ENCODE measurements around the gene METTL16.
A peak's percentile ranks its signal among the peaks of the same experiment; 100 is the strongest.
"Not testable (repeated sequence)": the region's sequence is repeated elsewhere in the genome, so short reads cannot be mapped to it uniquely, and the experiment has no call there.

The METTL16 gene

GRCh38 chr17:2502871-2503580 is 8.7 kb downstream of the METTL16 start:
- no peak for DNase-seq (ENCODE audit: low read depth)

DNA sequence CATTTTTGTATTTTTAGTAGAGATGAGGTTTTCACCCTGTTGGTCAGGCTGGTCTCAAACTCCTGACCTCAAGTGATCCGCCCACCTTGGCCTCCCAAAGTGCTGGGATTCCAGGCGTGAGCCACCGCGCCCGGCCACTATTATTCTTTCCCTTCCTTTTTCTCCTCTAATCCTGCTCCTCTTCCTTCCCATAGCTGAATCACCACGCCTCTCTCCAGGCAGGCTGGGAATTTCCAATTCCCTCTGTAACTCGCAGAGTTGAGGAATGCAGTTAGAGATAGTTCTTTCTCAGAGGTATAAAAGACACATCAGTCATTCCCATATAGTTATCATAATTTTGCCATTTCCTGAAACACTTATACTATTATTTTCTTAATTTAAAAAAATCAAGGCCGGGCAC is 11.2 kb downstream of the METTL16 start:
- peak; percentile 18 for DNase-seq (ENCODE audit: low read depth)

- DNase-seq (ENCODE audit: low read depth), result not testable (repeated sequence)
Observed at GRCh38 chr17:2489286-2489685, 22.4 kb downstream of the METTL16 start.

DNA sequence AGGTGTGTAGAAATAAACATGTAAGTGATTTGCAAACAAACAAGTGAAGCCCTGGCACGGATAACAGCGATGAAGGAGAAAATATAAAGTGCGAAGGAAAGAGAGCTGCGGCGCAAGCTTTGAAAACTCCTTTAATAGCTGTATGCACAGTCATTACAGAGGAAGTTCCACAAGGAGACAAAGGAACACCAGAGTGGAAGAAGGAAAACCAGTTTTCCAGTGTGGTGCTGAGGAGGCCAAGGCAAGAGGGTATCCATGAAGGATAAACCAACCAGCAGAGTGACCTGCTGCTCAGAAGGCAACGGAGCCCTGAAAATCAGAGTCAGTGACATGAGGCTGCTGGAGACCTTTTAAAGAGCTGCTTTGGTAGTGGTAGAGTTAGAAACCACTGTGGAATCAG is 24.4 kb downstream of the METTL16 start:
- DNase-seq (ENCODE audit: low read depth), result no peak

- not testable (repeated sequence) for DNase-seq (ENCODE audit: low read depth)
Observed at GRCh38 chr17:2486709-2487108, 25.0 kb downstream of the METTL16 start.

DNA sequence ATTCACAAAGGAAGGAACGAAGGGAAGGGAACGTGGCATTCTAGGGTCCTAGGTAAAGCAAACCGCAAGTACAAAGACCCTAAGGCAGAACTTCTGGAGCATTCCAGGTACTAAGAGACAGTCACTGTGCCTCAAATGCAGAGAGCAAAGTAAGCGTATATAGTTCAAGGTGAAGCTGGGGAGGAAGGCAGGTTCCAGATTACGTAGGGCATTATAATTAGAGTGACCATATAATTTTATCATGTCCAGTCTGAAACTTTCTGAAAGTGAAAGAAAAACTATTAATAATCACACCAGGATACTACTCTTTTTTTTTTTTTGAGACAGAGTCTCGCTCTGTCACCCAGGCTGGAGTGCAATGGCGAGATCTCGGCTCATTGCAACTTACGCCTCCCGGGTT is 25.7 kb downstream of the METTL16 start:
- DNase-seq (ENCODE audit: low read depth), result no peak

DNA sequence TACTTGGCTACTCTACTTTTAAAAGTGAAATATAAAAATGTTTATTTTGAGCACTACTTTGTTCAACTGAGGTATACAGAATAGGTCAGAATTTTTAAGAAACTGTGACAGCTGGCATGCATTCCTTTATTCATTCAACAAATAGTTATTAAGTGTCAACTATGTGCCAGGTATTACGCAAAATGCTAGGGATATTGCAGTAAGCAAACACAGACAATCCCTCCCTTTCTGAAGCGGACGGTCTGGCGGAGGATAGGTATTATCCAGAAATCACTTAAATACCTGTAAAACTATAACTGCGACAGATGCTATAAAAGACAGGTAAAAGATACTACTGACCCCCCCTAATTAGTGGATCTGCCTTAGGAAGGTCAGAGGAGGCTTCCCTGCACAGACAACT is 26.1 kb downstream of the METTL16 start:
- peak; percentile 61 for DNase-seq (ENCODE audit: low read depth)

- no peak for DNase-seq (ENCODE audit: low read depth)
Observed at GRCh38 chr17:2484876-2485275, 26.8 kb downstream of the METTL16 start.

GRCh38 chr17:2483084-2483483 is 28.6 kb downstream of the METTL16 start:
- DNase-seq (ENCODE audit: low read depth), result no peak

DNA sequence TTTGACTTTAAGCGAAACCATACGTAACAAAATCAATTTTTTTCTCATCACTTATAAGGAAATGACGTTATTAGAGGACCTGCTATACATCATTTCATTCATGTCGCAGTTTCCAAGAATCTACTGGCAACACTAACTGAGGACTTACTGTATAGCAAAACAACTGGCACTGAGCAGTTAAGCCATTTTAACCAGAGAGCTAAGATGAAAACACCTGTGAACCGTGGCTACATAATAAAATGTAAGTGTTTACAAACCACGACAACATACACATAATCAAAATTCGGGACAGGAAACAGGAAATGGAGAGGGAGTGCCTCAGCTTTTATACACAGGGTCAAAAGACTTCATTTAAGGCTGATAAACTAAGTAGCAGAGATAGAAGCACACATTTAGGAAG is 29.5 kb downstream of the METTL16 start:
- DNase-seq (ENCODE audit: low read depth), result no peak

DNA sequence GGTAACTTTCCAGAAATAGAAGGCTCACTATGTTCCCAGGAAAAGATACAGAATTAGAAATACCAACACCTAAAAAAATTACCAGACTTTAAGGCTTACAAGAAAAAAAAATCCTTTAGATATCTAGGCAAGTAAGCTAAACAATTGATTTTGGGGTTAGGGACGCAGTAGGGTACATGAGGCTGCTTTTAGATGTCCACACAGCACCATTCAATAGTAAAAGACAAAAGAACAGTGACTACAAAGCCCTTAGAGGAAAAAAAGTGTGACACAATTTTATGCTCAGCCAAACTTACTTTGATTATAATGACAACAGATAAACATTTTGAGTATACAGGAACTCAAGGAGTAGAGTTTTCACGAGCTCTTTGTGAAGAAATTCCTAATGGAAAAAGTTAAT is 29.9 kb downstream of the METTL16 start:
- DNase-seq (ENCODE audit: low read depth), result no peak

- no peak for DNase-seq (ENCODE audit: low read depth)
Observed at GRCh38 chr17:2478458-2478857, 33.2 kb downstream of the METTL16 start.

GRCh38 chr17:2475056-2475455 is 36.6 kb downstream of the METTL16 start:
- DNase-seq (ENCODE audit: low read depth), result no peak

DNA sequence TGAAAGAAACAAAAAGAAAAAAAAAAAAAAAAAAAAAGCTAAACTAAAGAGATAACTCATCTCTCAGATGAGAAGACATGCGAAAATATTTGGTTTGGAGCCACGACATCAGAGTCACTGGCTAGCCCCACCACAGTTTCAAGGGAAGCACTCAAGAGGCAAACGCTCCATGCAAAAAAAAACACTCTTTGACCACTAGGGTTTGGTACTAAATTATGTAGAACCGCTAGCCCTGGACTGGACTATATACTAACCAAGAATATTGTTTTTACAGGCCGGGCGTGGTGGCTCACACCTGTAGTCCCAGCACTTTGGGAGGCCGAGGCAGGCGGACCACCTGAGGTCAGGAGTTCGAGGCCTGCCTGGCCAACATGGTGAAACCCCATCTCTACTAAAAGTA is 37.3 kb downstream of the METTL16 start:
- no peak for DNase-seq (ENCODE audit: low read depth)

- DNase-seq (ENCODE audit: low read depth), result peak; percentile 29
Observed at GRCh38 chr17:2468270-2468669, 43.4 kb downstream of the METTL16 start.

DNA sequence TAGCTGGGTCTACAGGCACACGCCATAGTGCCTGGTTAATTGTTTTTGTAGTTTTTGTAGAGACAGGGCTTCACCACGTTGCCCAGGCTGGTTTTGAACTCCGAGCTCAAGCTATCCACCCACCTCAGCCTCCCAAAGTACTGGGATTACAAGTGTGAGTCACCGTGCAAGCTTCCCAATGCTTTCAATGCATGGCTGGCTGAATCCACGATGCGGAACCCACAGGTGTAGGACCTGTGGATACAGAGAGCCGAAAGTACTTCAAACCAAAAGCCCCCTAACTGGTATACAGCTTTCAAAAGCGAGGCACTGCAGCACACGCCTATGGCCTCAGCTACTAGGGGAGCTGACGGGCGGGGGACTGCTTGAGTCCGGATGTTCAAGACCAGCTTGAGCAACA is 44.8 kb downstream of the METTL16 start:
- DNase-seq (ENCODE audit: low read depth), result no peak

DNA sequence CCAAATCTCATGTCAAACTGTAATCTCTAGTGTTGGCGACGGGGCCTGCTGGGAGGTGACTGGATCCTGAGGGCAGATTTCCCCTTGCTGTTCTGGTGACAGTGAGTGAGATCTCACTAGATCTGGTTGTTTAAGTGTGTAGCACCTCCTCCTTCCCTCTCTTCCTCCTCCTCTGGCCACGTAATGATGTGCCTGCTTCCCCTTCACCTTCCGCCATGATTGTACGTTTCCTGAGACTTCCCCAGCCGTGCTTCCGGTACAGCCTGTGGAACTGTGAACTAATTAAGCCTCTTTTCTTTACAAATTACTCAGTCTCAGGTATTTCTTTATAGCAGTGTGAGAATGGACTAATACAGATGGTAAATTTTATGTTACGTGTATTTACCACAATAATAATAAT is 49.2 kb downstream of the METTL16 start:
- no peak for DNase-seq (ENCODE audit: low read depth)

GRCh38 chr17:2459917-2460271 is 51.8 kb downstream of the METTL16 start:
- DNase-seq (ENCODE audit: low read depth), result no peak

DNA sequence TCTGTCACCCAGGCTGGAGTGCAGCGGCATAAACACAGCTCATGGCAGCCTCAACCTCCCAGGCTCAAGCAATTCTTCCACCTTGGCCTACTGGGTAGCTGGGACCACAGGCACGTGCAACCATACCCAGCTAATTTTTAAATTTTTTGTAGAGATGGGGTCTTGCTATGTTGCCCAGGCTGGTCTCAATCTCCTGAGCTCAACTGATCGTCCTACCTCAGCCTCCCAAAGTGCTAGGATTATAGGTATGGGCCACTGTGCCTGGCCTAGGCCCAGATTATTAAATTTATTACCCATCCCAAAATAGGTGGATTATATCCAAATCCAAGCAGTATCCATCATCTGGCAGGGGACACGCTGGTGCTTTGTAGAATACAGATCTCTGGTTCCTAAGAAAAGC is 53.8 kb downstream of the METTL16 start:
- no peak for DNase-seq (ENCODE audit: low read depth)

DNA sequence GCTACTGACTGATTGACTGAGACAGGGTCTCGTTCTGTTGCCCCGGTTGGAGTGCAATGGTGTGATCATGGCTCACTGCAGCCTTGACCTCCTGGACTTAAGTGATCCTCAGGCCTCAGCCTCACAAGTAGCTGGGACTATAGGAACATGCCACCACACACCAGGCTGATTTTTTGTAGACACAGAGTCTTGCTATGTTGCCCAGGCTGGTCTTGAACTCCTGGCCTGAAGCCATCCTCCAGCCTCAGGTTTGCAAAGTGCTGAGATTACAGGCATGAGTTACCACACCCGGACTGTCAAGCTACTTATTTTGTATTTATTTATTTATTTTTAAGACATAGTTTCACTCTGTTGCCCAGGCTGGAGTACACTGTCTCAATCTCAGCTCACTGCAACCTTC is 55.2 kb downstream of the METTL16 start:
- DNase-seq (ENCODE audit: low read depth), result no peak

DNA sequence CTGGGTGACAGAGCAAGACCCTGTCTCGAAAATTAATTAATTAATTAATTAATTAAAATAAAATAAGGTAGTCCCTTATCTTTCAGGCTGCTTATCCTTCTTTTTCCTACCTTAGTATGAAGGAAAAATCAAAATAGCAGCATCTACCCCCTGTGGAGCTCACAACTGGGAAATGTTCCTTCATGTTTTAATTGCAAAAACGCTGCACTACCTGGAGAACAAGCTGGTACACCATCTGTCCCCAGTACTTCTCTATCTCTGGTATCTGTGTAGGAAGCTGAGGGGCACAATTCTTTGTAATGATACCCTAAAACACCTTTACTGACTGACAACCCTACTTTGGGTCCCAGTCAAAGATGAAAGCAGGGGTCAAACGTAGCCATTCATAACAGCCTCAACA is 55.7 kb downstream of the METTL16 start:
- DNase-seq (ENCODE audit: low read depth), result no peak

- no peak for DNase-seq (ENCODE audit: low read depth)
Observed at GRCh38 chr17:2453866-2454265, 57.8 kb downstream of the METTL16 start.

GRCh38 chr17:2453325-2453724 is 58.4 kb downstream of the METTL16 start:
- DNase-seq (ENCODE audit: low read depth), result no peak

- no peak for DNase-seq (ENCODE audit: low read depth)
Observed at GRCh38 chr17:2452216-2452750, 59.4 kb downstream of the METTL16 start.

All from amniotic epithelial cell (primary cell).